Subcutaneous adipose tissue (tissue), 4 donors: ENCODE measurements around the gene METTL21A. TPM values are rescaled to one million over a fixed set of nuclear protein-coding genes. Genes with fewer than 3 reads are reported as not detected.

Experiments used
- CTCF ChIP-seq: fragments of 450-650 bp; IDR thresholded peaks from one replicate; pipeline ENCODE4 v1.5.1; 2016; ENCODE audit warnings: low read depth, mild to moderate bottlenecking, control low read depth, antibody characterized with exemption, moderate library complexity
- total RNA-seq, 4 donors: library from RNA; depleted of rRNA; stranded (reverse); fragments of >200 nt; gene quantifications; one replicate each; pipeline ENCODE4 v1.1.0, GENCODE V29; 2016

The METTL21A gene
- total RNA-seq, 4 donors from 2014 or later = 11.0 to 25.1 (median 16.7) TPM

GRCh38 chr2:207660994-207661393 is 35.8 kb upstream of the METTL21A start:
- no peak for TF ChIP-seq CTCF

- TF ChIP-seq CTCF = no peak
These were observed 33.0 kb upstream of the METTL21A start for GRCh38 chr2:207658156-207658555.

- TF ChIP-seq CTCF = no peak
These were observed 29.8 kb upstream of the METTL21A start for GRCh38 chr2:207655000-207655399.

GRCh38 chr2:207643892-207644291 is 18.7 kb upstream of the METTL21A start:
- TF ChIP-seq CTCF = no peak

GRCh38 chr2:207640661-207641060 is 15.5 kb upstream of the METTL21A start:
- no peak for TF ChIP-seq CTCF

GRCh38 chr2:207640160-207640559 is 15.0 kb upstream of the METTL21A start:
- no peak for TF ChIP-seq CTCF

- TF ChIP-seq CTCF = no peak
These were observed 10.4 kb upstream of the METTL21A start for GRCh38 chr2:207635468-207636200.
